Measurements from ENCODE around the gene EXD3.

- TF ChIP-seq CTCF (conservative IDR thresholded peaks at IDR 0.05; ENCODE audit: low read length) (no peak), EZH2phosphoT487 (IDR thresholded peaks at IDR 0.05; ENCODE audit: borderline replicate concordance, low read depth, low read length) (no peak)
Observed at GRCh38 chr9:137339045-137339907, 83.7 kb downstream of the EXD3 start.
